HL-60 (cell line): ENCODE results near the gene FUBP1.

ENCODE experiments used
- CTCF ChIP-seq: IDR thresholded peaks from one replicate; pipeline ENCODE4 v1.5.1; 2011; ENCODE audit warnings: low read length, control low read depth, inconsistent platforms; ENCODE audit not compliant: insufficient read depth
- GABPA ChIP-seq: IDR thresholded peaks from 2 replicates; pipeline ENCODE4 v1.6.1; 2012; ENCODE audit warnings: low read depth
- POLR2AphosphoS5 ChIP-seq: IDR thresholded peaks from 2 replicates; pipeline ENCODE4 v1.6.1; 2012; ENCODE audit warnings: low read depth
- SPI1 ChIP-seq: IDR thresholded peaks from 2 replicates; pipeline ENCODE4 v1.6.1; 2012; ENCODE audit warnings: low read depth, mild to moderate bottlenecking, borderline replicate concordance

DNA sequence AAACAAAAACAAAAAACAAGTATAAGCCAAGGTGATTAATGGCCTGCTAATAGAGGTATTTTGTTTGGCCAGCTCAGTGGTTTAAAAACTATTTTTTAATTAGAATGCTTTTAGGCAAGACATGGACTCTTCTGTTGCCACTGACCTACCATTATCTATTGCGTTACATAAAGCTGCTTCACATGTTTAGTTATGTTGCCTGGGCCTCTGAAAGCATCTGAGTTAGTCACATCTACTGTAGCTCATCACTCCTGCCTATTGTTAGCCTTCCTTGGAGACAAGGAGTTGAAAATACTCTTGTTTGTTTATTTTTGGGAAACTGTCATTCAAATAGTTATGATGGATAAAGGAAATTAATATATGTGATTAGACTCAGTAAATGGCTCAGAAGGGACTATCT lies 40.2 kb upstream of the FUBP1 start:
- no peak for TF ChIP-seq CTCF
- no peak for TF ChIP-seq POLR2AphosphoS5
- TF ChIP-seq GABPA: no peak
- no peak for TF ChIP-seq SPI1
